ENCODE data around the gene CDCA4. TPM values are rescaled to one million over a fixed set of nuclear protein-coding genes. Genes with fewer than 3 reads are reported as not detected.

The CDCA4 gene
- total and polyA plus RNA-seq, 7 experiments from 2014 or later = 8.0 to 47.8 (median 13.2) TPM

- no peak for ATAC-seq
Measured at GRCh38 chr14:105015242-105015641, 5.6 kb downstream of the CDCA4 start.

GRCh38 chr14:105014631-105015030 is 6.3 kb downstream of the CDCA4 start:
- H3K27ac ChIP-seq (ENCODE audit: low read depth, low read length) = no peak overlapping the region
- ChIA-PET CTCF (no interaction called here), POLR2A (no interaction called here)
- peaks cover 0 to 22% (median 12%) of the 10 kb centered on the region in 3 experiments for H3K36me3 ChIP-seq (ENCODE audit: control insufficient read depth in 2 of 3, insufficient read depth in 3 of 3, low read length in 3 of 3)
- H3K4me3 ChIP-seq (ENCODE audit: low read length) = peak overlapping the region; percentile 36
- no peaks in the 10 kb centered on the region for H3K27me3 ChIP-seq (ENCODE audit: control insufficient read depth in 2 of 2, insufficient read depth in 2 of 2, low read length in 2 of 2)
- H3K9me3 Mint-ChIP-seq = no peaks in the 10 kb centered on the region
- peak overlapping the region in 7 of 9 donors; percentile 17 to 75 (median 69) for H3K27ac Mint-ChIP-seq
- H3K27me3 Mint-ChIP-seq = no peaks in the 10 kb centered on the region
- H3K4me3 Mint-ChIP-seq = peak overlapping the region in 1 of 10 donors; percentile 47
- peaks cover 0 to 13% (median 0%) of the 10 kb centered on the region in 5 donors for H3K36me3 Mint-ChIP-seq
- H3K9me3 ChIP-seq (ENCODE audit: control insufficient read depth in 2 of 3, low read length in 3 of 3) = no peaks in the 10 kb centered on the region
- DNase-seq (no peak), ATAC-seq (no peak)
- intact Hi-C loops (cut with micrococcal nuclease) = no loop called here
- H3K4me1 ChIP-seq (ENCODE audit: control insufficient read depth in 2 of 2, insufficient read depth in 2 of 2, low read length in 2 of 2) = peaks cover 16 to 57% of the 10 kb centered on the region in 2 donors
- peaks cover 47 to 65% (median 55%) of the 10 kb centered on the region in 7 donors for H3K4me1 Mint-ChIP-seq

More at GRCh38 chr14:105015242-105015641, 5.6 kb downstream of the CDCA4 start:
- ChIA-PET CTCF (interaction anchor here (1.4 kb wide), 1 partner anchor 71 kb away, joined by 3 read pairs; no protein-coding TSS in a partner anchor), POLR2A (no interaction called here)
- peaks cover 0 to 16% (median 6%) of the 10 kb centered on the region in 3 experiments for H3K36me3 ChIP-seq (ENCODE audit: control insufficient read depth in 2 of 3, insufficient read depth in 3 of 3, low read length in 3 of 3)
- peak overlapping the region; percentile 36 for H3K4me3 ChIP-seq (ENCODE audit: low read length)
- intact Hi-C loops (cut with micrococcal nuclease) = no loop called here
- peaks cover 0 to 16% (median 0%) of the 10 kb centered on the region in 5 donors for H3K36me3 Mint-ChIP-seq
- no peak for DNase-seq
- no peaks in the 10 kb centered on the region for H3K9me3 Mint-ChIP-seq
- peak overlapping the region in 2 of 10 donors; percentile 35 to 47 for H3K4me3 Mint-ChIP-seq
- H3K27ac Mint-ChIP-seq = peak overlapping the region in 4 of 9 donors; percentile 3 to 75 (median 42)
- H3K9me3 ChIP-seq (ENCODE audit: control insufficient read depth in 2 of 3, low read length in 3 of 3) = no peaks in the 10 kb centered on the region
- H3K27me3 ChIP-seq (ENCODE audit: control insufficient read depth in 2 of 2, insufficient read depth in 2 of 2, low read length in 2 of 2) = no peaks in the 10 kb centered on the region
- peaks cover 22 to 58% of the 10 kb centered on the region in 2 donors for H3K4me1 ChIP-seq (ENCODE audit: control insufficient read depth in 2 of 2, insufficient read depth in 2 of 2, low read length in 2 of 2)
- peaks cover 48 to 71% (median 58%) of the 10 kb centered on the region in 7 donors for H3K4me1 Mint-ChIP-seq
- H3K27me3 Mint-ChIP-seq = no peaks in the 10 kb centered on the region
- no peak overlapping the region for H3K27ac ChIP-seq (ENCODE audit: low read depth, low read length)

- Histone ChIP-seq H3K4me3 (ENCODE audit: low read length) (no peak overlapping the region), H3K27me3 (ENCODE audit: control insufficient read depth in 2 of 2, insufficient read depth in 2 of 2, low read length in 2 of 2) (no peaks in the 10 kb centered on the region), H3K27ac (ENCODE audit: low read depth, low read length) (no peak overlapping the region), H3K36me3 (ENCODE audit: control insufficient read depth in 2 of 3, insufficient read depth in 3 of 3, low read length in 3 of 3) (peaks cover 0 to 27% (median 17%) of the 10 kb centered on the region in 3 experiments), H3K4me1 (ENCODE audit: control insufficient read depth in 2 of 2, insufficient read depth in 2 of 2, low read length in 2 of 2) (peaks cover 10 to 51% of the 10 kb centered on the region in 2 donors), H3K9me3 (ENCODE audit: control insufficient read depth in 2 of 3, low read length in 3 of 3) (no peaks in the 10 kb centered on the region)
- DNase-seq (no peak), ATAC-seq (no peak)
- Mint-ChIP-seq H3K4me1 (peaks cover 41 to 59% (median 49%) of the 10 kb centered on the region in 7 donors), H3K36me3 (peaks cover 0 to 9% (median 0%) of the 10 kb centered on the region in 5 donors), H3K9me3 (no peaks in the 10 kb centered on the region), H3K27me3 (no peaks in the 10 kb centered on the region), H3K27ac (peak overlapping the region in 8 of 9 donors; percentile 17 to 75 (median 54)), H3K4me3 (no peak overlapping the region)
- POLR2A ChIA-PET = no interaction called here
- CTCF ChIA-PET = no interaction called here
- intact Hi-C loops (cut with micrococcal nuclease) = no loop called here
Measured at GRCh38 chr14:105014032-105014431, 6.9 kb downstream of the CDCA4 start.

- Histone ChIP-seq H3K9me3 (ENCODE audit: control insufficient read depth in 2 of 3, low read length in 3 of 3) (no peaks in the 10 kb centered on the region), H3K4me3 (ENCODE audit: low read length) (no peak overlapping the region), H3K4me1 (ENCODE audit: control insufficient read depth in 2 of 2, insufficient read depth in 2 of 2, low read length in 2 of 2) (peaks cover 7 to 44% of the 10 kb centered on the region in 2 donors), H3K27ac (ENCODE audit: low read depth, low read length) (no peak overlapping the region), H3K27me3 (ENCODE audit: control insufficient read depth in 2 of 2, insufficient read depth in 2 of 2, low read length in 2 of 2) (no peaks in the 10 kb centered on the region), H3K36me3 (ENCODE audit: control insufficient read depth in 2 of 3, insufficient read depth in 3 of 3, low read length in 3 of 3) (peaks cover 0 to 29% (median 17%) of the 10 kb centered on the region in 3 experiments)
- peaks cover 0 to 9% (median 0%) of the 10 kb centered on the region in 5 donors for H3K36me3 Mint-ChIP-seq
- no peaks in the 10 kb centered on the region for H3K27me3 Mint-ChIP-seq
- peaks cover 37 to 53% (median 44%) of the 10 kb centered on the region in 7 donors for H3K4me1 Mint-ChIP-seq
- DNase-seq (no peak), ATAC-seq (no peak)
- peak overlapping the region in 3 of 9 donors; percentile 45 to 64 (median 63) for H3K27ac Mint-ChIP-seq
- no peaks in the 10 kb centered on the region for H3K9me3 Mint-ChIP-seq
- no peak overlapping the region for H3K4me3 Mint-ChIP-seq
- ChIA-PET POLR2A (no interaction called here), CTCF (interaction anchor here (0.6 kb wide), 1 partner anchor 17 kb away, joined by 4 read pairs; no protein-coding TSS in a partner anchor)
- intact Hi-C loops (cut with micrococcal nuclease) = no loop called here
Measured at GRCh38 chr14:105013150-105013785, 7.6 kb downstream of the CDCA4 start.

- Histone ChIP-seq H3K9me3 (ENCODE audit: control insufficient read depth in 2 of 3, low read length in 3 of 3) (no peaks in the 10 kb centered on the region), H3K27ac (ENCODE audit: low read depth, low read length) (no peak overlapping the region), H3K27me3 (ENCODE audit: control insufficient read depth in 2 of 2, insufficient read depth in 2 of 2, low read length in 2 of 2) (no peaks in the 10 kb centered on the region), H3K36me3 (ENCODE audit: control insufficient read depth in 2 of 3, insufficient read depth in 3 of 3, low read length in 3 of 3) (peaks cover 0 to 30% (median 17%) of the 10 kb centered on the region in 3 experiments), H3K4me3 (ENCODE audit: low read length) (no peak overlapping the region), H3K4me1 (ENCODE audit: control insufficient read depth in 2 of 2, insufficient read depth in 2 of 2, low read length in 2 of 2) (peaks cover 7 to 36% of the 10 kb centered on the region in 2 donors)
- H3K4me1 Mint-ChIP-seq = peaks cover 30 to 45% (median 36%) of the 10 kb centered on the region in 7 donors
- H3K27ac Mint-ChIP-seq = peak overlapping the region in 1 of 9 donors; percentile 33
- H3K9me3 Mint-ChIP-seq = no peaks in the 10 kb centered on the region
- intact Hi-C loops (cut with micrococcal nuclease) = no loop called here
- H3K27me3 Mint-ChIP-seq = no peaks in the 10 kb centered on the region
- CTCF ChIA-PET = no interaction called here
- DNase-seq (no peak), ATAC-seq (peak; percentile 60)
- H3K4me3 Mint-ChIP-seq = no peak overlapping the region
- POLR2A ChIA-PET = no interaction called here
- H3K36me3 Mint-ChIP-seq = peaks cover 0 to 6% (median 0%) of the 10 kb centered on the region in 5 donors
Measured at GRCh38 chr14:105012171-105012985, 8.5 kb downstream of the CDCA4 start.

- Mint-ChIP-seq H3K4me3 (no peak overlapping the region), H3K9me3 (no peaks in the 10 kb centered on the region), H3K27me3 (no peaks in the 10 kb centered on the region), H3K27ac (no peak overlapping the region), H3K36me3 (peaks cover 0 to 6% (median 0%) of the 10 kb centered on the region in 5 donors), H3K4me1 (peaks cover 25 to 38% (median 30%) of the 10 kb centered on the region in 7 donors)
- Histone ChIP-seq H3K27me3 (ENCODE audit: control insufficient read depth in 2 of 2, insufficient read depth in 2 of 2, low read length in 2 of 2) (no peaks in the 10 kb centered on the region), H3K4me3 (ENCODE audit: low read length) (no peak overlapping the region), H3K4me1 (ENCODE audit: control insufficient read depth in 2 of 2, insufficient read depth in 2 of 2, low read length in 2 of 2) (peaks cover 7 to 28% of the 10 kb centered on the region in 2 donors), H3K9me3 (ENCODE audit: control insufficient read depth in 2 of 3, low read length in 3 of 3) (no peaks in the 10 kb centered on the region), H3K27ac (ENCODE audit: low read depth, low read length) (no peak overlapping the region), H3K36me3 (ENCODE audit: control insufficient read depth in 2 of 3, insufficient read depth in 3 of 3, low read length in 3 of 3) (peaks cover 0 to 33% (median 17%) of the 10 kb centered on the region in 3 experiments)
- ATAC-seq (no peak), DNase-seq (no peak)
- CTCF ChIA-PET = no interaction called here
- intact Hi-C loops (cut with micrococcal nuclease) = no loop called here
- POLR2A ChIA-PET = no interaction called here
Measured at GRCh38 chr14:105011312-105011990, 9.4 kb downstream of the CDCA4 start.
